ENCODE measurements around the gene SLC26A1.

DNA sequence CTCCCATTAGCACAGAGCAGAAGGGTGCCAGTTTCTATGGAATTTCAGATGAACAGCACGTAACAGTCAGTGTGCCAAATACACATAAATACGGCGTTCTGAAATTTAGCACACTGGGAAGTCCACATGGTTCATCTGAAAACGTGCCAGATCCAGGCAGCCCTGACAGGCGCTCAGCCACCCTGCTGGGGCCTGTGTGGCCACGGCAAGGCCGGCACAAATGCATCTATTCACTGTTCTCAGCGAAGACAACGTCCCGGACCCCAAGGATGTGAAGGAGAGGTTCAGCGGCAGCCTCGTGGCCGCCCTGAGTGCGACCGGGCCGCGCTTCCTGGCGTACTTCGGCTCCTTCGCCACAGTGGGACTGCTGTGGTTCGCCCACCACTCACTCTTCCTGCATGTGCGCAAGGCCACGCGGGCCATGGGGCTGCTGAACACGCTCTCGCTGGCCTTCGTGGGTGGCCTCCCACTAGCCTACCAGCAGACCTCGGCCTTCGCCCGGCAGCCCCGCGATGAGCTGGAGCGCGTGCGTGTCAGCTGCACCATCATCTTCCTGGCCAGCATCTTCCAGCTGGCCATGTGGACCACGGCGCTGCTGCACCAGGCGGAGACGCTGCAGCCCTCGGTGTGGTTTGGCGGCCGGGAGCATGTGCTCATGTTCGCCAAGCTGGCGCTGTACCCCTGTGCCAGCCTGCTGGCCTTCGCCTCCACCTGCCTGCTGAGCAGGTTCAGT is 35.5 kb downstream of the SLC26A1 start:
- TF ChIP-seq EZH2phosphoT487 (IDR thresholded peaks at IDR 0.05): no peak
- TF ChIP-seq, protein P1, sequence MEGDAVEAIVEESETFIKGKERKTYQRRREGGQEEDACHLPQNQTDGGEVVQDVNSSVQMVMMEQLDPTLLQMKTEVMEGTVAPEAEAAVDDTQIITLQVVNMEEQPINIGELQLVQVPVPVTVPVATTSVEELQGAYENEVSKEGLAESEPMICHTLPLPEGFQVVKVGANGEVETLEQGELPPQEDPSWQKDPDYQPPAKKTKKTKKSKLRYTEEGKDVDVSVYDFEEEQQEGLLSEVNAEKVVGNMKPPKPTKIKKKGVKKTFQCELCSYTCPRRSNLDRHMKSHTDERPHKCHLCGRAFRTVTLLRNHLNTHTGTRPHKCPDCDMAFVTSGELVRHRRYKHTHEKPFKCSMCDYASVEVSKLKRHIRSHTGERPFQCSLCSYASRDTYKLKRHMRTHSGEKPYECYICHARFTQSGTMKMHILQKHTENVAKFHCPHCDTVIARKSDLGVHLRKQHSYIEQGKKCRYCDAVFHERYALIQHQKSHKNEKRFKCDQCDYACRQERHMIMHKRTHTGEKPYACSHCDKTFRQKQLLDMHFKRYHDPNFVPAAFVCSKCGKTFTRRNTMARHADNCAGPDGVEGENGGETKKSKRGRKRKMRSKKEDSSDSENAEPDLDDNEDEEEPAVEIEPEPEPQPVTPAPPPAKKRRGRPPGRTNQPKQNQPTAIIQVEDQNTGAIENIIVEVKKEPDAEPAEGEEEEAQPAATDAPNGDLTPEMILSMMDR (IDR thresholded peaks at IDR 0.05): no peak
- TF ChIP-seq EZH2 (IDR thresholded peaks at IDR 0.05): no peak
